ENCODE data around the gene TNFRSF4. TPM values are rescaled to one million over a fixed set of nuclear protein-coding genes. Genes with fewer than 3 reads are reported as not detected.

TNFRSF4 gene
- total and polyA plus RNA-seq, 8 donors: 0.55 to 4.5 (median 2.9) TPM; not detected in 4

DNA sequence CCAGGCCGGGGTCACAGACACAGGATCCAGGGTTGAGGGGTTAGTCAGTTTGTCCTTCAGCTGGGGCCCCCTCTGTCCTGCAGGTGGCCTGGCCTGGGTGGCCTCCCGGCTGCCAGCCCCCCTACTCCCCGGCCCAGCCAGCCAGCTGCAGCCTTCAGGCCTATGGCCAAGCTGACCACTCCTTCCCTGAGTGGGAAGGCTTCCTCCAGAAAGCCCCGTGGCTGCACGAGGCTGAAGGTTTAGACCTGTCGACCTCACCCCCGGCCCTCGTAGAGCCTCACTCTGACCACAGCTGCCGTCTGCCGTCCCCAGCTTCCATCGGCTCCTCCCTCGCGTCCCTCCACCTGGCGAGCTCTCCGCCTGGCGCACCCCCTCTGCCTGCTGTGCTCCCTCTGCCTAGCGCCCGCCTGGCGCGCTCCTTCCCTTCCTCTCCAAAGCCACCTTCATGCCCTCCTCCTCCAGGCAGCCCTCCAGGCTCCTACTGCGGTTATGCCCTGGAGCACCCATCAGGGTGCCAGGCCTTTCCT is 30.7 kb downstream of the TNFRSF4 start:
- WGBS, 5 donors: 77 to 86% (median 82%) methylated on average over 20 to 21 of the region's 21 CpGs
- H3K36me3 ChIP-seq: no peaks in the 10 kb centered on the region
- intact Hi-C loops (cut with DNase I; ENCODE audit: low total_unique reads): no loop called here
- no peaks in the 10 kb centered on the region for H3K4me1 ChIP-seq
- no peak overlapping the region for H3K4me3 ChIP-seq
- no peaks in the 10 kb centered on the region for H3K9me3 ChIP-seq
- no peak for TF ChIP-seq CTCF (IDR thresholded peaks at IDR 0.05)
- TF ChIP-seq EP300 (IDR thresholded peaks at IDR 0.05): no peak
- no peak for TF ChIP-seq POLR2A (IDR thresholded peaks at IDR 0.05)
- TF ChIP-seq POLR2AphosphoS5 (IDR thresholded peaks at IDR 0.05): no peak
- DNase-seq: peak in 1 of 2 donors; percentile 7
- H3K27ac ChIP-seq: no peak overlapping the region
- H3K27me3 ChIP-seq: peaks cover 0 to 49% (median 0%) of the 10 kb centered on the region in 3 donors

GRCh38 chr1:1182491-1183220 is 31.3 kb downstream of the TNFRSF4 start:
- peak in 1 of 2 donors; percentile 10 for DNase-seq
- TF ChIP-seq POLR2AphosphoS5 (IDR thresholded peaks at IDR 0.05): no peak
- no peak for TF ChIP-seq EP300 (IDR thresholded peaks at IDR 0.05)
- TF ChIP-seq CTCF (IDR thresholded peaks at IDR 0.05): no peak
- Histone ChIP-seq H3K36me3 (no peaks in the 10 kb centered on the region), H3K27ac (no peak overlapping the region), H3K4me1 (no peaks in the 10 kb centered on the region), H3K9me3 (no peaks in the 10 kb centered on the region), H3K27me3 (peaks cover 0 to 55% (median 0%) of the 10 kb centered on the region in 3 donors), H3K4me3 (no peak overlapping the region)
- intact Hi-C loops (cut with DNase I; ENCODE audit: low total_unique reads): no loop called here
- 66 to 73% (median 69%) methylated on average over 21 to 39 of the region's 39 CpGs for WGBS, 5 donors

GRCh38 chr1:1181938-1182410 is 32.0 kb downstream of the TNFRSF4 start:
- no peaks in the 10 kb centered on the region for H3K9me3 ChIP-seq
- no peaks in the 10 kb centered on the region for H3K36me3 ChIP-seq
- H3K4me3 ChIP-seq: no peak overlapping the region
- no peaks in the 10 kb centered on the region for H3K4me1 ChIP-seq
- no peak overlapping the region for H3K27ac ChIP-seq
- 78 to 91% (median 86%) methylated on average over 12 to 21 of the region's 21 CpGs for WGBS, 5 donors
- intact Hi-C loops (cut with DNase I; ENCODE audit: low total_unique reads): no loop called here
- peaks cover 0 to 62% (median 0%) of the 10 kb centered on the region in 3 donors for H3K27me3 ChIP-seq
- TF ChIP-seq POLR2AphosphoS5 (IDR thresholded peaks at IDR 0.05) (no peak), EP300 (IDR thresholded peaks at IDR 0.05) (no peak), POLR2A (IDR thresholded peaks at IDR 0.05) (no peak), CTCF (IDR thresholded peaks at IDR 0.05) (no peak)
- peak in 1 of 2 donors; percentile 3 for DNase-seq

GRCh38 chr1:1181129-1181937 is 32.6 kb downstream of the TNFRSF4 start:
- intact Hi-C loops (cut with DNase I; ENCODE audit: low total_unique reads): no loop called here
- peak in 1 of 2 donors; percentile 1 for DNase-seq
- WGBS, 5 donors: 85 to 96% (median 93%) methylated on average over 23 to 26 of the region's 26 CpGs
- Histone ChIP-seq H3K27ac (no peak overlapping the region), H3K4me3 (no peak overlapping the region), H3K9me3 (no peaks in the 10 kb centered on the region), H3K4me1 (no peaks in the 10 kb centered on the region), H3K36me3 (no peaks in the 10 kb centered on the region), H3K27me3 (peaks cover 0 to 68% (median 0%) of the 10 kb centered on the region in 3 donors)
- TF ChIP-seq POLR2AphosphoS5 (IDR thresholded peaks at IDR 0.05) (no peak), POLR2A (IDR thresholded peaks at IDR 0.05) (no peak), CTCF (IDR thresholded peaks at IDR 0.05) (no peak), EP300 (IDR thresholded peaks at IDR 0.05) (no peak)
